Stimulated activated CD4-positive, alpha-beta T cell treated with anti-CD3 and anti-CD28 coated beads, Interleukin-1b, Interleukin-23, amount 100 ng/mL, for 24 hours (primary cell): Measurements from ENCODE around the gene PTBP1.

Source experiments
- DNase-seq, 4 experiments: peaks; one replicate each; pipeline ENCODE4 v3.0.0-alpha.2; 2020; ENCODE audit warnings: low read depth in 4 of 4, low spot score in 1 of 4

PTBP1 gene

DNA sequence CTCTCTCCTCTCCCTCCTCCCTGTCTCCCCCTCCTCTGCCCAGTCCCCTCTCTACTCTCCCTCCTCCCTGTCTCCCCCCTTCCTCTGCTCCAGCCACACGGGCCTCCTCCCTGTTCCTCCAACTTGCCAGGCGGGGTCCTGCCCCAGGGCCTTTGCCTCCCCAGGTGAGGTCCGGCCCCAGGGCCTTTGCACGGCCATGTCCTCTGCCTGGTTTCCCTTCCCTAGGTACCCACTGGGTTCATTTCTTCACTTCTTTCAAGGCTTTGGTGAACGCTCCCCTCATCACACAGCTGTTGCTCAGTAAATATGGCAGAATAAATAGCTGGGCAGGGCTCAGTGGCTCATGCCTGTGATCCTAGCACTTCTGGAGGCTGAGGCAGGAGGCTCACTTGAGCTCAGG lies 25.2 kb upstream of the PTBP1 start:
- no peak for DNase-seq

DNA sequence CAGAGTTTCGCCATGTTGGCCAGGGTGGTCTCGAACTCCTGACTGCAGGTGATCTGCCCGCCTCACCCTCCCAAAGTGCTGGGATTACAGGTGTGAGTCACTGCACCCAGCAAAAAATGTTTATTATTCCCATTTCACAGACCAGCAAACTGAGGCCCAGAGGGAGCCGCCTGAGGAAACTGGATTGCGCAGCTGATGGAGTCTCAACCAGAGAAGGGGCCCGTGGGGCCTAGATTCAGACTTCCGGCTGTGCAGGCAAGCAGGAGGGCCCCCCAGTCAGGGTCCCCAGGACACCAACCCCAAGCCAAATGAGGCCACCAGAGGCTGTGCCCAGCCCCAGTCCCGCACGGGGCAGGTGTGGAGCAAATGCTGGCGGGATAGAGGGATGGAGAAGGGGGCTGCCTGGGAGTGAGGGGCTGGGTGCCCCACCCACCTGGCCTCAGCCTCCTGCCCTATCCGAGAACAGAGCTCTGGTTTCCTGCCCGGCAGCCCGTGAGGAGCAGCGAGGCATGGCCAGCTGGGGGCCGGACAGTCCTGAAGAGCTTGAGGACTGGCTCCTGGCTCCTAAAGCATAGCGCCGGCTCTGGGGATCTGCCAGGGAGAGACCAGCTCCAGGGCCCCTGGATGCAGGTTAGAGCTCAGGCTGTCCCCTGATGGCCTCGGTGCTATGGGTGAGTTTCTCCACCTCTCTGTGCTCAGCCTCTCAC lies 24.4 kb upstream of the PTBP1 start:
- DNase-seq = no peak

DNA sequence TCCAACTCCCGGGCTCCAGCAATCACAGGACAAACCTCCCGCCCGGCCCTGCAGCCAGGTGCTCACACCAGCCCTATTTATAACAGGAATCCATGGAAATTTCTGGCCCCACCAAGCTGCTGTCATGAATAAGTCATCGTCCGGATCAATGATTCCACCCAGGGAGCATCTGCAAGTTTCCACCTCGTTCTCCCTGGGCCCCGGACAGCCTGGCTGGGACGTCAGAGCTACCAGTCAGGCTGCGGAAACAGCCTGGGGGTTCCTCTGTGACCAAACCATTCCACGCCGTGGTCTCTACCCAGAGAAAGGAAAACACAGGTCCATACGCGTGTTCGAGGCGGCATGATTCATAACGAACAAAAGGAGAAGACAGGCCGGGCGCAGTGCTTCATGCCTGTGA lies 20.7 kb upstream of the PTBP1 start:
- DNase-seq = no peak

DNA sequence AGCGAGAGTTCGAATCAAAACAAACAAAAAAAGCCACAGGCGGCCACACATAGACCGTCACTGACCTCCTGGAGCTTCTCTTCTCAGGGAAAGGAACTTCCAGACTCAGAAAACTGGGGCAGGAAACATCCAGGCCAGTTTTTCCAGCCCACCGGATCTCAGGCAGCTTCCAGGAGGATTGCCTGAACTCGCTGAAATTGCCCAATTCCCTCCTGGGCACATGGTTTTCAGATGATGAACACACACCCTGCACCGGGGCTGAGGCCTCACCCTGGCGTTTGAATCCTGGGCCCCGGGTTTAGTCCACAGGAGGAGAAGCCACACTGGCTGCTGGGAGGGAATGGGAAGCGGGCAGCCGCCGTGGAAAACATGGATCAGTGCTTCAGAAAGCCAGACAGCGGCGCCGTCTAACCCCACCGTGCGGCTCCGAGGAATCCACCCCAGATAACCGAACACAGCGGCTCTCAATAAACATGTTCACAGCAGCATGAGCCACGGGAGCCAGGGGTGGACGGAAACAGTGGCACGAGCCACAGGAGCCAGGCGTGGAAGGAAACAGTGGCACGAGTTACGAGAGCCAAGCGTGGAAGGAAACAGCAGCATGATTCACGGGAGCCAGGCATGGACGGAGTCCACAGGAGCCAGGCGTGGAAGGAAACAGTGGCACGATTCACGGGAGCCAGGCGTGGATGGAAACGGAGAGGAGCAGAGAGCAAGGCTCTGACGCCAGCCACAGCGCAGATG lies 18.2 kb upstream of the PTBP1 start:
- no peak for DNase-seq

DNA sequence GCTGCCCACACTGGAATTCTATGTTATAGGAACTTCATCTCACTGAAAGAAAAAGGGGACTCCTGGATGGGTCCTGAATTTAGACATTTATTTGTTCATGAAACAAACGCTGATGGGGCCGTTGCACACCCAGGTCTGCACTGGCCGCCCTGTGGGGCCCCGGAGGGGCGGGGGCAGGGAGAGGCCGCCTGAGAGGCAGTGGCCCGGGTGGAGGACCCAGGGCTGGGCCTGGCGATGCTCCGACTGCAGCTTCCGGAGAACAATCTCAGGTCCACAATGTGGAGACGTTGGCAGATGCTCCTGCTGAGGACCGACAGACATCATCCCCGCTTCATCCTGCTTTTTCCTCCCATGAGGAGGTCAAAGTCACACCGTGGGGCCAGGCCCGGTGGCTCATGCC lies 16.3 kb upstream of the PTBP1 start:
- DNase-seq = no peak

DNA sequence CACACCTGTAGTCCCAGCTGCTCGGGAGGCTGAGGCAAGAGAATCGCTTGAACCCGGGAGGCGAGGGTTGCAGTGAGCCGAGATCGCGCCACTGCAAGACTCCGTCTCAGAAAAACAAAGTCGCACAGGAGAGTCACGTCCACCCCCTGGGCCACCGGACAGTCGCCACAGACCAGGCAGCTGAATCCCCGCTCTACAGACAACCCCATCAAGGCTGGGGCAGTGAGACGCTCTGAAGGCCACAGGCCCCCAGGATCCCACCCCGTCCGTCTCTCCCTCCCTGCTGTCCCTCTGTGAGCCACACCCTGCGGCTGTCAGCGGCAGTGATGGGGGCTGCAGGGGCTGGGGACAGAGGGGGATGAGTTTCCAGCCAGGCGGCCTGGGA lies 15.5 kb upstream of the PTBP1 start:
- no peak for DNase-seq

DNA sequence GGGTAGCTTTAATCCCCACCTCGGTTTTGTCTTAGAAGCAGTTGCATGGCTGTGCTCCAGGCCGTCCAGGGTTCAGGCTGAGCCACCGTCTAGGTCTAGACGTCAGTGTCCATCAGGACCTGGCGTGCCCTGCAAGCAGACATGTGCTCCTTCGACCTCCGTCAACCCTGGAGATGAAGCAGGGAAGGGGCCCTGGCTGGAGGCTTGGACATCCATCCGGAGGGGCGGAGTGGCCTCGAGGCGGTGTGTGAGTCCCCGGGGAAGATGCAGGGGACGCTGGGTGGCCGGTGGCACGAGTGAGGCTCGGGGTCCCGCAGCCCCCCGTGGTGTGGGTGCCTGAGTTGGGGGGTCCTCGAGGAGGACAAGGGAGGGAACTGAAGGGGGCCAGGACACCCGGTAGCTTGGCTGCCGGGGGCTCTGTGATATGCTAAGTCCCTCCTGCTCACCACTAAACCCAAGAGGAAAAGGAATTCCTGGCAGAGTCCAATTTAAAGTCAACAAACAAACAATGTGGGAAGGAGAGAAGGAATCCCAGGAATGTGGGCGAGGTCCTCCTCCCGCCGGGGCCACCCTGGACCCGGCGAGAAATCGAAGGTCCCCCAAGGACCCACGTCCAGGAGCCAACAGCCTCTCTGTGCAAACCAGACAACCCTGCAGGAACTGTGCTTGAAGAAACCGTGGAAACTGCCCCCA lies 14.9 kb upstream of the PTBP1 start:
- DNase-seq = no peak

DNA sequence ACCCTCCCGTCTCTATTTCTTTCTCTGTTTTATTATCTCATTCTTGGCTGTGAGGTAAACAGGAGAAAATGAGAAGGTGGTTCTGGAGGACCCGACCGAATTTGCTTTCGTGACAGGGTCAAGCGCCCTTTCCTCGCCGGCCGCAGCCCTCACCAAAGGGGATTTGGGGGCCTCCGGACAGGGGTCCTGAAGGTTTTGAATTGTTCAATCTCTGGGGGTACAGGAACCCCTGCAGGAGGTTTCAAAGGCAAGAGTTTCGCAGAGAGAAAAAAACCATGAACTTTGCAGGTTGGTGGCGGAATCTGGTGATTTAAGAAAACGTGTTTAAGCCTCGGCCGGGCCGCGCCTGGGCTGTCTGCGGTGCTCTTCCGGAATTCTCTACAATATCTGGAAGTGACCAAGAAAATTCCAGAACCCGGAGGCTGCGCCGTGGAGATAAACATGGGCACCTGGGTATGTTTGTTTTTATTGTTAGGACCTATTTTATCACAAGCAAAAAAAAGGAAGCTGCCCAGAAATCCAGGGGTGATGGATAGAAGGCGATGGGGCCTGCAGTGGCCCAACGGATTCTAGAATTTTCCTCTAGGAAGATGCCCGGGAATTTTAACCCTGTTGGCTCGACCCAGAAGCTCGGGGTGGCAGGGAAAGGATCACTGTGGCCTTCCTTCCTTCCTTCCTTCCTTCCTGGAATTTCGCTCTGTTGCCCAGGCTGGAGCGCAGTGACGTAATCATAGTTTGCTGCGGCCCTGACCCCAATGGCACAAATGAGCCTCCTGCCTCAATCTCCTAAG lies 14.2 kb upstream of the PTBP1 start:
- DNase-seq = no peak

DNA sequence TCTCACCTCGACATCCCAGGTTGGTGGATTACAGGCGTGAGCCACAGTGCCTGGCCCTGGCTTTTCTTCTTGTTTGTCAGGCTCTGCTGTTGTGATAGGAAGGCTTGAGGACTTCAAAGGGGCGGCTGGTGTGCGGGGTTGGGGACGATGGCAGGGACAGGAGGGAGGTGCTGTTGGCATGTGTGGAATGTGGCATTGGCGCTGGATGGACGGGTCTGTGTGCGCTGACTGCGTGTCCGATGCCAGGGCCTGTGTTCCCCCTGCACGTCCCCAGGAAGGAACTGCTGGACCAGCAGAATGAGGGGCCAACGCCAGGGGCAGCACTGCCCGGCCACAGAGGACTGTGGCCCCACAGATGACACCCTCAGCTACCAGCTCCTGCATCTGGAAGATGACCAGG lies 12.7 kb upstream of the PTBP1 start:
- DNase-seq = no peak

DNA sequence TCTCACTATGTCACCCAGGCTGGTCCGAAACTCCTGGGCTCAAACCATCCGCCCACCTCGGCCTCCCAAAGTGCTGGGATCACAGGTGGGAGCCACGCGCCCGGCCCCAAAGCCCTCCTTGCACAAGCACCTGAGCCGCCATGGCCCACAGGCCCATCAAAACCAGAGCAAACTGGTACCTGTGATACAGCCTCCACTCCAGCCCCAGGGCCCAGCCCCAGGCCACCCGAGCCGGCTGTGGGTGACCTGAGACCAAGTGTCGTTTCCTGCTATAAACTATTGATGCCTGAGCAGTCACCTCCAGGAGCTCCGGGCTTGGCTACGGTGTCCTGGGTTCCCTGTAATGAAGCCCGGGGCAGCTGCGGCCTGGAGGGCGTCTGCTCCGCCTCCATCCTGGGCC lies 9.7 kb upstream of the PTBP1 start:
- DNase-seq = no peak

DNA sequence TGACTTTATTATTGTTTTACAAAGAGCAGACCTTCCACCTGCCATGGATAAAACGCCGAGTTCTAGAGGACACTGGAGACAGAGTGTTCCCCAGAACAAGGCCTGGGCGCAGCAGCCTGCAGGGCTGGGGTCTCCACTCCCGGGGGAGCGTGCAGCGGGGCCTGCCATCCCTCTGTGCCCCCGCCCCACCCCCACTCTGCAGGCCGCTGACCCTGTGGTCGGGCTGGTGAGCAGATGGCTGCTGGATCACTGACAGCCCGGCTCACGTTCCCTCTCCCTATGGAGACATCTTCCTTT lies 8.6 kb upstream of the PTBP1 start:
- no peak for DNase-seq

DNA sequence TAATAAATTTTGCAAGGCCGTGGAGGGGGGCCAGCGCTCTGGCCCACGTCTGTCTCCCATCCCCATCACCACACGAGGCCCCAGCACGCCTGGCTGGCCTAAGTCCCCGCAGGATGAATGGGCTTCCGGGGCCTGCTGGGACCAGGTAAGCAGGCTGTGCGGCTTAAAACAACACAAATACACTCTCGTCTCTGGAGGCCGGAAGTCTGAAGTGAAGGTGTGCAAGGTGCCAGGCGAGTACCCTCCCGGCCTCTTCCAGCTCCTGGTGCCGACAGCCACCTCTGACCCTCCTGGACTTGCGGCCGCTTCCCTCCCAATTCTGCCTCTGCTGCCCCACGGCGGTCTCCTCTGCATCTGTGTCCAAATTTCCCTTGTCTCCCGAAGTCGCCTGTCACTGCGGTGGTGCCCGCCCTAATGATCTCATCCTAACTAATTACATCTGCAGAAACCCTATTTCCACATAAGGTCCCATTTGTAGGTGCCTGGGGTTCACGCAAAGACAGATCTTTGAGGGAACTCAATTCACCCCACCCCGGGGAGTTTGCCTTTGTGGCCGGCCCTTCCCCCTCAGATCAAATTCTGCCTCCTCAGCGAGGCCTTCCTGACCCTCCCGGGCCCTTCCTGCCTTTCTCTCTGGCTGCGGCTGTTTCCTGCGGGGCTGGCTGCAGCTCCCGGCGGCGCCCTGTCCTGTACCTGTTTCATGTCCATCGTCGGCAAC lies 8.1 kb upstream of the PTBP1 start:
- DNase-seq = no peak

DNA sequence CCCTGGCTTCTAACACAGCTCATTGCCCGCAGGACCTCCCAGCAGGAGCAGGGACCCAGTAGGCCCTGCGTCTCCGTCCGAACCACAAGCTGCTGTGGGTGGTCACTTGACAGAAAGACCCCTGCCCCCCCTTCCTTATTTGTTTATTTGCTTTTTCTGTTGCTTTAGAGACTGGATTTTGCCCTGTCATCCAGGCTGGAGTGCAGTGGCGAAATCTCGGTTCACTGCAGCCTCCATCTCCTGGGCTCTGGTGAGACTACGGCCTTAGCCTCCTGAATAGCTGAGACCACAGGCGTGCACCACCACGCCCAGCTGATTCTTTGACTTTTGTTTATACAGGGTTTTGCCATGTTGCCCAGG lies 7.6 kb upstream of the PTBP1 start:
- no peak for DNase-seq

DNA sequence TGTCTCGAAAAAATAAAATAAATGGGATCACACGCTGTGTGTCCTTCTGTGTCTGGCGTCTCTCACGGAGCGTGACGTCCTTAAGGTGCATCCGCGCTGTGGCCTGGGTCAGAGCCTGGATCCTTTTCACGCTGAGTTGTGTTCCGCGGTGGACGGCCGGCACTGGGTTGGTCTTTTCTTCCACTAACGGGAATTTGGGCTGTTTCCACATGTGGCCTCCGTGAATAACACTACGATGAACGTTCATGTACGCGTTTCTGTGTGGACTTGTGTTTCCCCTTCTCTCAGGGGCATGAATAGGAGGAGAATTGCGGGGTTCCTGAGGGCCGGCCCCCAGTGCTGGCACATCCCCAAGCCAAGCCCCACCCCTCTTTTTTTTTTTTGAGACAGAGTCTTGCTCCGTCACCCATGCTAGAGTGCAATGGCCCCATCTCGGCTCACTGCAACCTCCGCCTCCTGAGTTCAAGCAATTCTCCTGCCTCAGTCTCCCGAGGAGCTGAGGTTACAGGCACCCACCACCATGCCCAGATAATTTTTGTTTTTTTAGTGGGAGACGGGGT lies 6.2 kb upstream of the PTBP1 start:
- DNase-seq = no peak

DNA sequence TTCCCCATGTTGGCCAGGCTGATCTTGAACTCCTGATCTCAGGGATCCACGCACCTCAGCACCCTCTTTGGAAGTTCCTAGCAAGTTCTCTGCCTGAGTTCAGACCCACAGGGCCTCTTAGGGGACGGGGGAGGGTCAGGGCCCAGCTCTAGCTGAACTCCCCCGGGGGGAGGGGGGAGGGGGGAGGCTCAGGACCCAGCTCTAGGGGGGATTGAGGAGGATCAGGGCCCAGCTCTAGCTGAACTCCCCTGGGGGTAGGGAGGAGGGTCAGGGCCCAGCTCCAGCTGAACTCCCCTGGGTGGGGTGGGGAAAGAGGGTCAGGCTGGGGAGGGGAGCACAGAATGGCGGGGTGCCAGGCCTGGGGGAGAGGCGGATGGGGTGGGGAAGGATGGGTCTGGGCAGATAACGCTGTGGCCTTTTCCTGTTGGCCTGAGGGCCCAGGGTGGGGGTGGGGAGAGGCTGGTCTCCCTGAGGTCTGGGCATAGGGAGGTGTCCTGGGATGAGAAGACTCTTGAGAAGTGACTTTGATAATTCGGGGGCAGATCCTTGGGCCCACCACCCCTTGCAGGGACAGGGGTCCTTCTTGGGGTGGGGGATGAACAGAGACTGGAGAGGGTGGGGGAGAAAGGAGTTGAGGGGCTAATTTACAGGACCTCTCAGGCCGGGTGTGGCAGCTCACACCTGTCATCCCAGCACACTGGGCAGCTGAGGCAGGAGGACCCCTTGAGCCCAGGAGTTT lies 5.5 kb upstream of the PTBP1 start:
- DNase-seq = no peak

DNA sequence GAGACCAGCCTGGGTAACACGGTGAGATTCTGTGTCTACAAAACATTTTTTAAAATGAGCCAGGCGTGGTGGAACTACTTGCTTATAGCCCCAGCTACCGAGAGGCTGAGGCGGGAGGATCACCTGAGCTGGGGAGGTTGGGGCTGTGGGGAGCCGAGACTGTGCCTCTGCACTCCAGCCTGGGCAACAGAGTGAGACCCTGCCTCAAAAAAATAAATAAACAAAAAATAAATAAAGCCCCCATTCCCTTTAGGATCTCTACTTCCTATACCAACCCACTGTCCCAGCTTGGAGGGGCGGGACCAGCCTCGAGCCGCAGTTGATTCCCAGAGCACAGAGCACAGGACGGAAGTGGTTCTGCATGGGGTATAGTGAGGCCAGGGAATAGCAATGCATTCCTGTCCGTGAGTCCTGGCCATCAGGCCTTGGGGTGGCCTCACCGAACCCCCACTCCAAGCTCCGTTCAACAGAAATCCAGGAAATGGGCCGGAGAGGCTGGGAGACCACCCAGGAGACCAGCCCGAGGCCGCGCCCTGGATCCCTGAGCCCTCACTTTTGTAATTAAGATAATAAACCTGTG lies 4.9 kb upstream of the PTBP1 start:
- DNase-seq = no peak

DNA sequence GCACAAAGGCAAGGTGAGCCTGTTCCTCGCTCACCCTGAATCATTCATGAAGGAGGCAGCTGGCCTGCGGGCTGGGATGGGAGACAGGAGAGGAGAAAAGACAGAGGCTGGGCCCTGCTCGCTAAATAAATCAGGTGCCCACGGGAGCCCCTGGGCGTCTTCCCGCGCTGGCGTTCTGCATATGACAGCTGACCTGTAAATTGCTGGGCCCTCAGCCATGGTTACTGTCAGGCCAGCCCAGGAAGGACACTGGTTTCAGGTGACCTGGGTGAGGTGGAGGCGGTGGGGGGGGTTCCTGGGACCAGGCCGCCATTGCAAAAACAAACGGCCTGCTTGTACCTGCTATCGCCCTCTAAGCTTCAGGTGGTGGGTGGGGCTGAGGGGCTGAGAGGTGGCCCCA lies 3.4 kb upstream of the PTBP1 start:
- DNase-seq = no peak

DNA sequence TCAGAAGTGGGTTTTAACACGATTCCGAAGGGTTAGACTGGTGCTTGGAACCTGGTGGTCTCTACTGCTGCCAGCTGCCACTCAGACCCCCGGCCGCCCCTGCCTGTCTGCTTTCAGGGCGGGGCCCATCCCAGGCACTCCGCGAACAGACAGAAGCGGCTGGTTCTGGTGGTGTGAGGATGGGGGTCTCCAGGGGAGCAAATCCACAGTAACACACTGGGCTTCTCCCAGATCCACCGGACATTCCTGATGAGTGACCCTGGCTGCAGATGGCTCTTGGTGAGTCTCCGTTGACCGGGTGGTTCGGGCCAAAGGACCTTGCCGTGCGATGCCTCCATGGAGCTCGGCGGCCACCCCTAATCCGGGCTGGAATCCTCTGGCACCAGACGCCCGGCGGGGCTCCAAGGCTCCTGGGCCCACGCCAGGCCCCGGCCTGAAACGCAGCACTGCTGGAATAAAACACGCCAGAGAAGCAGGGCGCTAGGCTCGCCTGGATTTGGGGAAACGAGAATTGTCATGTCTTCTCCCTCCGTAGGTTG lies 2.1 kb upstream of the PTBP1 start:
- no peak for DNase-seq

DNA sequence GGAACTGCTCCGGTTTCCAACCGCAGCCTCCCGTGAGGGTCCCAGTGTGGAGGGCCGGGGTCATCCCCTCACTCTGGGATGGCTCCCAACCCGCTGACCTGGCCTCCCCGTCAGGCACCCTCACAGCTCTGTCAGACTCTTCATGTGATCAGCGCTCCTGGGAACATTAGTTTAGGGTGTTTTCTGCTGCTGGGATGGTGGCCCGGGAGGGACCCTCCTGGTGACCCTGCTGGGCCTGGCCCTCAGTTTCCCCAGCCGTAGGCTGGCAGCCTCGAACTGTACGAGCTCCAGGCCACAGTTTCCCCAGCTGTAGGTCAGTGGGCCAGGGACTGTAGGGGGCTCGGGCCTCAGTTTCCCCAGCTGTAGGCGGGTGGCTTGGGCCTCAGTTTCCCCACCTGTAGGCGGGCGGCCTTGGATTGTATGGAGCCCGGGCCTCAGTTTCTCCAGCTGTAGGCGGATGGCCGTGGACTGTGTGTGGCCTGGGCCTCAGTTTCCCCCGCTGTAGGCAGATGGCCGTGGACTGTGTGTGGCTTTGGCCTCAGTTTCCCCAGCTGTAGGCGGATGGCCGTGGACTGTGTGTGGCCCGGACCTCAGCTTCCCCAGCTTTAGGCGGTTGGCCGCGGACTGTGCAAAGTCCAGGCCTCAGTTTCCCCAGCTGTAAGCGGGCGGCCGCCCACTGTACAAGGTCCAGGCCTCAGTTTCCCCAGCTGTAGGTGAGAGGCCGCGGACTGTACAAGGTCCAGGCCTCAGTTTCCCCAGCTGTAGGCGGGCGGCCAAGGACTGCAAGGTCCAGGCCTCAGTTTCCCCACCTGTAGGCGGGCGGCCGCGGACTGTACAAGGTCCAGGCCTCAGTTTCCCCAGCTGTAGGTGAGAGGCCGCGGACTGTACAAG lies 1.3 kb upstream of the PTBP1 start:
- no peak for DNase-seq
